ENCODE data around the gene OOSP2. TPM values are rescaled to one million over a fixed set of nuclear protein-coding genes. Genes with fewer than 3 reads are reported as not detected.

The OOSP2 gene, protein sequence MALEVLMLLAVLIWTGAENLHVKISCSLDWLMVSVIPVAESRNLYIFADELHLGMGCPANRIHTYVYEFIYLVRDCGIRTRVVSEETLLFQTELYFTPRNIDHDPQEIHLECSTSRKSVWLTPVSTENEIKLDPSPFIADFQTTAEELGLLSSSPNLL
- total RNA-seq (not detected), polyA plus RNA-seq (not detected)

- POLR2A ChIA-PET, result no interaction called here
- H3K27me3 Mint-ChIP-seq, result peaks cover 0 to 12% of the 10 kb centered on the region in 2 donors
- H3K9me3 ChIP-seq (ENCODE audit: low read length), result no peaks in the 10 kb centered on the region
Measured at GRCh38 chr11:60040109-60040508, at the start of gene OOSP2. Gene OOSP2, plus strand, starts transcription at chr11:60040409. Its CDS starts 51 bp downstream, at chr11:60040460.

GRCh38 chr11:59990421-59990820, 49.8 kb upstream of the OOSP2 start:
- H3K36me3 ChIP-seq (ENCODE audit: insufficient read depth, low read length), result no peaks in the 10 kb centered on the region
- no peak for DNase-seq
- H3K4me1 ChIP-seq (ENCODE audit: insufficient read depth, low read length), result no peaks in the 10 kb centered on the region
- Mint-ChIP-seq H3K27ac (no peak overlapping the region), H3K36me3 (no peaks in the 10 kb centered on the region), H3K4me1 (no peaks in the 10 kb centered on the region), H3K4me3 (no peak overlapping the region), H3K9me3 (peaks cover 6 to 21% (median 14%) of the 10 kb centered on the region in 5 donors), H3K27me3 (peaks cover 4 to 14% of the 10 kb centered on the region in 2 donors)
- H3K27ac ChIP-seq (ENCODE audit: low read depth, low read length), result no peak overlapping the region
- H3K4me3 ChIP-seq (ENCODE audit: low read length), result no peak overlapping the region
- ChIA-PET POLR2A (no interaction called here), CTCF (no interaction called here)
- H3K27me3 ChIP-seq (ENCODE audit: insufficient read depth, low read length, poor library complexity, severe bottlenecking), result no peaks in the 10 kb centered on the region
- H3K9me3 ChIP-seq (ENCODE audit: low read length), result no peaks in the 10 kb centered on the region

More at GRCh38 chr11:60040109-60040508, at the start of gene OOSP2:
- H3K4me1 Mint-ChIP-seq, result no peaks in the 10 kb centered on the region
- Histone ChIP-seq H3K36me3 (ENCODE audit: insufficient read depth, low read length) (no peaks in the 10 kb centered on the region), H3K4me1 (ENCODE audit: insufficient read depth, low read length) (no peaks in the 10 kb centered on the region), H3K27me3 (ENCODE audit: insufficient read depth, low read length, poor library complexity, severe bottlenecking) (no peaks in the 10 kb centered on the region), H3K27ac (ENCODE audit: low read depth, low read length) (no peak within 1 kb of the TSS), H3K4me3 (ENCODE audit: low read length) (no peak within 1 kb of the TSS)
- no peak for DNase-seq
- no peak within 1 kb of the TSS for H3K27ac Mint-ChIP-seq
- no peaks in the 10 kb centered on the region for H3K9me3 Mint-ChIP-seq
- CTCF ChIA-PET, result no interaction called here
- no peaks in the 10 kb centered on the region for H3K36me3 Mint-ChIP-seq
- H3K4me3 Mint-ChIP-seq, result no peak within 1 kb of the TSS

DNA sequence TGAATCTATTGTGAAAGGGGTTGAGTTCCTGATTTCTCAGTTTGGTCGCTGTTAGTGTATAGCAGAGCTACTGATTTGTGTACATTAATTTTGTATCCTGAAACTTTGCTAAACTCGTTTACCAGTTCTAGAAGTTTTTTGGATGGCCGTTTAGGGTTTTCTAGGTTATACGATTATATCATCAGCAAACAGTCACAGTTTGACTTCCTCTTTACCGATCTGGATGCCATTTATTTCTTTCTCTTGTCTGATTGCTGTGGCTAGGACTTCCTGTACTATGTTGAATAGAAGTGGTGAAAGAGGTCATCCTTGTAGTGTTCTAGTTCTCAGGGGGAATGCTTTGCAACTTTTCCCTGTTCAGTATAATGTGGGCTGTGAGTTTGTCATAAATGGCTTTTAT, 47.8 kb upstream of the OOSP2 start:
- Mint-ChIP-seq H3K36me3 (no peaks in the 10 kb centered on the region), H3K4me1 (no peaks in the 10 kb centered on the region), H3K9me3 (peaks cover 6 to 21% (median 14%) of the 10 kb centered on the region in 5 donors), H3K27me3 (peaks cover 4 to 17% of the 10 kb centered on the region in 2 donors), H3K4me3 (no peak overlapping the region), H3K27ac (no peak overlapping the region)
- no peak overlapping the region for H3K4me3 ChIP-seq (ENCODE audit: low read length)
- no peak for DNase-seq
- H3K27ac ChIP-seq (ENCODE audit: low read depth, low read length), result no peak overlapping the region
- H3K4me1 ChIP-seq (ENCODE audit: insufficient read depth, low read length), result no peaks in the 10 kb centered on the region
- no peaks in the 10 kb centered on the region for H3K27me3 ChIP-seq (ENCODE audit: insufficient read depth, low read length, poor library complexity, severe bottlenecking)
- ChIA-PET CTCF (no interaction called here), POLR2A (no interaction called here)
- no peaks in the 10 kb centered on the region for H3K9me3 ChIP-seq (ENCODE audit: low read length)
- no peaks in the 10 kb centered on the region for H3K36me3 ChIP-seq (ENCODE audit: insufficient read depth, low read length)

DNA sequence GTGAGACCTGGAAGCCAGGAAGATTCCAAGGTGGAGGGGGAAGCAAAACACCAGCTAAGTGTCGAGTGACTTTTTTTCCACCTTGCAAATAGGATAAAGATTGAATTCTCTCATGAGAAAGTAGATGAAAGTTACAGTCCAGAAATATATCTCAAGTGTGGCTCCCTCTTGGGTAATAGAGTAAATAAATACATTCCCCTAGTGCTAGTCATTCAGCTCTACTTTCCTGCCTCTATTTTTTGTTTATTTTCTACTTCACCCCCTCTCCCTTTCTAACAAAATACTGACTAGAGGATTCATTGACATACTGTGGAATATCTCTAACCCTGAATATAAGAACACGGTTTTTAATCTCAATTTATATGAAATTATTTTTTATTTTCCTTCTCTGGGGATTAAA, 42.4 kb upstream of the OOSP2 start:
- DNase-seq, result no peak

DNA sequence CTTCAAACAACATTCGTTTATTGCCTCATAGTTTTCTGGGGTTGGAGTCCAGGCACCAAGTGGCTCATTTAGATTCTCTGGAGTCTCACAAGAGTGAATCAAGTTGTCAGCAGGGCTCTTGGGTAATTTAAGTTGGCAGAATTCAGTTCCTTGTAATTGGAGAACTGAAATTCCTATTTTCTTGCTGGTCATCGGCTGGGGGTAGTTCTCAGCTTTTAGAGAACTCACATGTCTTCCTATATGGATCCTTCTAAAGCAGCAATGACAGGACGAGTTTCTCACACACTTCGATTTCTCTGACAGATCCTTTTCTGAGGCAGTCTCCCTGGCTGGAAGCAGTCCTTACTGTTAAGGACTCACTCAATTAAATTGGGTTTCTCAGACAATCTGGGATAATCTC, 40.5 kb upstream of the OOSP2 start:
- H3K27ac Mint-ChIP-seq, result no peak overlapping the region

More for the DNA sequence above, 42.4 kb upstream of the OOSP2 start:
- Histone ChIP-seq H3K36me3 (ENCODE audit: insufficient read depth, low read length) (no peaks in the 10 kb centered on the region), H3K4me3 (ENCODE audit: low read length) (no peak overlapping the region), H3K4me1 (ENCODE audit: insufficient read depth, low read length) (no peaks in the 10 kb centered on the region), H3K9me3 (ENCODE audit: low read length) (no peaks in the 10 kb centered on the region), H3K27me3 (ENCODE audit: insufficient read depth, low read length, poor library complexity, severe bottlenecking) (no peaks in the 10 kb centered on the region), H3K27ac (ENCODE audit: low read depth, low read length) (no peak overlapping the region)
- ChIA-PET POLR2A (no interaction called here), CTCF (no interaction called here)
- Mint-ChIP-seq H3K4me1 (no peaks in the 10 kb centered on the region), H3K27me3 (peaks cover 3 to 47% of the 10 kb centered on the region in 2 donors), H3K9me3 (peaks cover 0 to 3% (median under 1%) of the 10 kb centered on the region in 5 donors), H3K27ac (no peak overlapping the region), H3K36me3 (no peaks in the 10 kb centered on the region), H3K4me3 (no peak overlapping the region)

DNA sequence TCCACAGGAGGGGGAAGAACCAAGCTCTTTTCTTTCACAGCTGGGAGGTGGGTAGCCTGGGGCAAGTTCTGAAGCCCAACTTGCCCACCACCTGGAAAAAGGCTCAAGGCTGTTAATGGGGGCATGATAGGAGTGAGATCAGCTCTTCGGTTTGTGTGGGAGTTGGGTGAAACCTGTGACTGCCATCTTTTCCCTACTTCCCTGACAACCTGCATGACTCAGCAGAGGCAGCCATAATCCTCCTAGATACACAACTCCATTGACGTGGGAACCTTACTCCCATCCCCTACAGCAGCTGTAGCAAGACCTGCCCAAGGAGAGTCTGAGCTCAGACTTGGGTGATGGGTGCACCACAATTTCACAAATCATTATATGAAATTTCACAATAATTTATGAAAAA, 36.5 kb upstream of the OOSP2 start:
- H3K36me3 Mint-ChIP-seq, result no peaks in the 10 kb centered on the region
- no peaks in the 10 kb centered on the region for H3K4me1 ChIP-seq (ENCODE audit: insufficient read depth, low read length)
- H3K36me3 ChIP-seq (ENCODE audit: insufficient read depth, low read length), result no peaks in the 10 kb centered on the region
- H3K27ac ChIP-seq (ENCODE audit: low read depth, low read length), result no peak overlapping the region
- H3K27ac Mint-ChIP-seq, result no peak overlapping the region
- DNase-seq, result no peak
- H3K9me3 Mint-ChIP-seq, result no peaks in the 10 kb centered on the region
- no peak overlapping the region for H3K4me3 Mint-ChIP-seq
- no peak overlapping the region for H3K4me3 ChIP-seq (ENCODE audit: low read length)
- H3K4me1 Mint-ChIP-seq, result no peaks in the 10 kb centered on the region
- H3K27me3 Mint-ChIP-seq, result peaks cover 3 to 28% of the 10 kb centered on the region in 2 donors
- ChIA-PET CTCF (no interaction called here), POLR2A (no interaction called here)
- no peaks in the 10 kb centered on the region for H3K27me3 ChIP-seq (ENCODE audit: insufficient read depth, low read length, poor library complexity, severe bottlenecking)
- H3K9me3 ChIP-seq (ENCODE audit: low read length), result no peaks in the 10 kb centered on the region

More for the DNA sequence above, 40.5 kb upstream of the OOSP2 start:
- Histone ChIP-seq H3K4me1 (ENCODE audit: insufficient read depth, low read length) (no peaks in the 10 kb centered on the region), H3K4me3 (ENCODE audit: low read length) (no peak overlapping the region), H3K9me3 (ENCODE audit: low read length) (no peaks in the 10 kb centered on the region), H3K27ac (ENCODE audit: low read depth, low read length) (no peak overlapping the region), H3K27me3 (ENCODE audit: insufficient read depth, low read length, poor library complexity, severe bottlenecking) (no peaks in the 10 kb centered on the region), H3K36me3 (ENCODE audit: insufficient read depth, low read length) (no peaks in the 10 kb centered on the region)
- no peaks in the 10 kb centered on the region for H3K36me3 Mint-ChIP-seq
- no peak overlapping the region for H3K4me3 Mint-ChIP-seq
- ChIA-PET POLR2A (no interaction called here), CTCF (no interaction called here)
- no peaks in the 10 kb centered on the region for H3K4me1 Mint-ChIP-seq
- no peak for DNase-seq
- H3K9me3 Mint-ChIP-seq, result no peaks in the 10 kb centered on the region
- H3K27me3 Mint-ChIP-seq, result peaks cover 3 to 42% of the 10 kb centered on the region in 2 donors

DNA sequence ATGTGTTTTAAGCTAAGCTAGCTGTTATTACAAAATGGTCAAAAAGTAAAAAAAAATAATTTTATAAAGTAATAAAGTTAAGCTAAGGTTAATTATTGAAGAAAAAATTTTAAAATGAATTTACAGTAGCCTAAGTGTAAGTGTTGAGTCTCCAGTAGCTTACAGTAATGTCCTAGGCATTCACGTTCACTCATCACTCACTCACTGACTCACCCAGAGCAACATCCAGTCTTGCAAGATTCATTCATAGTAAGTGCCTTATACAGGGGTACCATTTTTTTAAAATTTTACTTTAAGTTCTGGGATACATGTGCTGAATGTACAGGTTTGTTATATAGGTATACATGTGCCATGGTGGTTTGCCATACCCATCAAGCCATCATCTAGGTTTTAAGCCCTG, 34.8 kb upstream of the OOSP2 start:
- no peak overlapping the region for H3K27ac Mint-ChIP-seq
- Histone ChIP-seq H3K27me3 (ENCODE audit: insufficient read depth, low read length, poor library complexity, severe bottlenecking) (no peaks in the 10 kb centered on the region), H3K4me1 (ENCODE audit: insufficient read depth, low read length) (no peaks in the 10 kb centered on the region), H3K9me3 (ENCODE audit: low read length) (no peaks in the 10 kb centered on the region), H3K27ac (ENCODE audit: low read depth, low read length) (no peak overlapping the region), H3K4me3 (ENCODE audit: low read length) (no peak overlapping the region), H3K36me3 (ENCODE audit: insufficient read depth, low read length) (no peaks in the 10 kb centered on the region)
- POLR2A ChIA-PET, result no interaction called here
- H3K27me3 Mint-ChIP-seq, result peaks cover 4 to 17% of the 10 kb centered on the region in 2 donors
- no peaks in the 10 kb centered on the region for H3K9me3 Mint-ChIP-seq
- CTCF ChIA-PET, result no interaction called here
- no peak for DNase-seq
- peaks cover 0 to 2% (median 0%) of the 10 kb centered on the region in 3 donors for H3K36me3 Mint-ChIP-seq
- H3K4me3 Mint-ChIP-seq, result no peak overlapping the region
- H3K4me1 Mint-ChIP-seq, result no peaks in the 10 kb centered on the region

DNA sequence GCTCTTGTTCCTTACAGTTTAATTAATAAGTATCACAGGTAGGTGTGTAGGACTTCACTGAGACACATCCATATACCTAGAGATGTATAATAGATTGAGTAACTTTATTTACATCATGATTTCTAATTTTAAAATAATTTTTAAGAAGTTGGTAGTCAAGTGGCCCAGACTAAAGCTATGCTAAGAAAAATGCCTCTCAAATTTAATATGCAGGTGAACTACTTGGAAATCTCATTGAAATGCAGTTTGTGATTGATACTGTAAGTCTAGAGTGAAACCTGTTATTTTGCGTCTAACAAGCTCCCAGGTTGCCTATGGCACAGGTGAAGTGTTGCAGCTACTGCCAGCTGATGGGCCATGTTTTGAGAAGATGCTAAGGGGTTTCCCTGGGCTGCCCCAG, 23.3 kb upstream of the OOSP2 start, which contains the start of gene OOSP4B:
TSS of gene OOSP4B (plus strand) at position 301 of the 400 bp plus-strand sequence.
- no peak for DNase-seq
- Histone ChIP-seq H3K36me3 (ENCODE audit: insufficient read depth, low read length) (no peaks in the 10 kb centered on the region), H3K27me3 (ENCODE audit: insufficient read depth, low read length, poor library complexity, severe bottlenecking) (no peaks in the 10 kb centered on the region), H3K27ac (ENCODE audit: low read depth, low read length) (no peak within 1 kb of the TSS), H3K4me1 (ENCODE audit: insufficient read depth, low read length) (no peaks in the 10 kb centered on the region), H3K4me3 (ENCODE audit: low read length) (no peak within 1 kb of the TSS), H3K9me3 (ENCODE audit: low read length) (no peaks in the 10 kb centered on the region)
- no peak within 1 kb of the TSS for H3K4me3 Mint-ChIP-seq
- peaks cover 6 to 16% of the 10 kb centered on the region in 2 donors for H3K27me3 Mint-ChIP-seq
- no peaks in the 10 kb centered on the region for H3K4me1 Mint-ChIP-seq
- no peak within 1 kb of the TSS for H3K27ac Mint-ChIP-seq
- H3K36me3 Mint-ChIP-seq, result no peaks in the 10 kb centered on the region
- ChIA-PET POLR2A (no interaction called here), CTCF (no interaction called here)
- peaks cover 0 to 4% (median 0%) of the 10 kb centered on the region in 5 donors for H3K9me3 Mint-ChIP-seq

Measured in CD8-positive, alpha-beta memory T cell (primary cell).